PC-3 (cell line): ENCODE data around the gene KLHL2.

Source experiments
- CTCF ChIP-seq: fragments of 300-600 bp; sonication (generic); conservative IDR thresholded peaks from 2 replicates; pipeline ENCODE4 v1.5.1; 2017; ENCODE audit warnings: antibody characterized with exemption, low read depth, mild to moderate bottlenecking, low read length
- EZH2 ChIP-seq: fragments of 300-600 bp; sonication (generic); IDR thresholded peaks from one replicate; pipeline ENCODE4 v1.6.1; 2017; ENCODE audit warnings: antibody characterized with exemption, mild to moderate bottlenecking, low read length; ENCODE audit not compliant: unreplicated experiment

- no peak for TF ChIP-seq CTCF
- TF ChIP-seq EZH2, result no peak
These were observed 40.7 kb downstream of the KLHL2 start for GRCh38 chr4:165248102-165248501.
